Heart left ventricle (tissue), 13 donors: ENCODE results near the gene ARIH1.

Source experiments
- POLR2A ChIP-seq, 2 donors: fragments of 450-650 bp; IDR thresholded peaks; one replicate each; pipeline ENCODE4 v1.6.1; 2017; ENCODE audit warnings: antibody characterized with exemption in 2 of 2, mild to moderate bottlenecking in 2 of 2, moderate library complexity in 2 of 2
- TF ChIP-seq, protein P1 (sequence below), 12 donors: fragments of 200-600 bp; sonication (generic) in 4 of 12; IDR thresholded peaks; one replicate each; pipeline versions ENCODE4 v1.5.0 to v1.8.0; 2018 to 2022; ENCODE audit warnings: antibody characterized with exemption in 12 of 12, mild to moderate bottlenecking in 5 of 12
- donor health status: ischemic (EF 13 %, LVEDD 7.1; RV severe dilation, severe dysfunction).
- donor health status: DM: no; HTN: yes; CAD: no.
- donor health status: DM: no; HTN: no; CAD: no.
- donor health status: ischemic (EF 25% LVEDD 6.9; RV normal size, moderate dysfunction).
- donor health status: ischemic (EF 25% LVEDD 5.7; RV mildly dilated, moderate dysfunction).
- donor health status: ischemic (EF 35%, LVEDD 5.7; RV mildly dilated, moderate dysfunction).
- donor health status: nonischemic (EF 11% LVEDD 7.7; RV severe dilation, severe dysfunction).
- donor health status: DM: yes; HTN: yes; CAD: no.
- donor health status: PGD.
- donor health status: ischemic (EF 29% LVEDD 5.4; RV normal size, mild dysfunction).
- donor health status: nonischemic (EF 23%, LVEDD 6.1; RV moderate dilation, normal function).

DNA sequence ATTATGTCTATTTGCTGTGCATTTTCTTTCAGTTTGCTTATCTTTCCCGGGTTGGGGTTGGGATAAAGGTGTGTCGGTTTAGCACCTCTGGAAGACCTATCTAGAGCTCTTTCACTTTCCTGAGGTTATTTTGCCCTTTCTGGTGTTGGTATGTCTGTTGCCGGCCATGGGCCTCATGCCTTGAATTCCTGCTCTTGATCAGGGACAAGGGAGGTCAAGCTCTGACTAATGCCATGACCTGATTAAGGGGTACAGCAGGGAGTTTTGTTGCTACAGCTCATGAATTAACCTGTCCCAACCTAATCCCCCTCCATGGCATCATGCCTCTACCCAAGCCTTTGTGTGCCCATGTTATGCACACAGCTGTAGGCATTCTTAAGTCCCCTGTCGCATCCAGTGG is 109.9 kb downstream of the ARIH1 start:
- TF ChIP-seq, protein P1, sequence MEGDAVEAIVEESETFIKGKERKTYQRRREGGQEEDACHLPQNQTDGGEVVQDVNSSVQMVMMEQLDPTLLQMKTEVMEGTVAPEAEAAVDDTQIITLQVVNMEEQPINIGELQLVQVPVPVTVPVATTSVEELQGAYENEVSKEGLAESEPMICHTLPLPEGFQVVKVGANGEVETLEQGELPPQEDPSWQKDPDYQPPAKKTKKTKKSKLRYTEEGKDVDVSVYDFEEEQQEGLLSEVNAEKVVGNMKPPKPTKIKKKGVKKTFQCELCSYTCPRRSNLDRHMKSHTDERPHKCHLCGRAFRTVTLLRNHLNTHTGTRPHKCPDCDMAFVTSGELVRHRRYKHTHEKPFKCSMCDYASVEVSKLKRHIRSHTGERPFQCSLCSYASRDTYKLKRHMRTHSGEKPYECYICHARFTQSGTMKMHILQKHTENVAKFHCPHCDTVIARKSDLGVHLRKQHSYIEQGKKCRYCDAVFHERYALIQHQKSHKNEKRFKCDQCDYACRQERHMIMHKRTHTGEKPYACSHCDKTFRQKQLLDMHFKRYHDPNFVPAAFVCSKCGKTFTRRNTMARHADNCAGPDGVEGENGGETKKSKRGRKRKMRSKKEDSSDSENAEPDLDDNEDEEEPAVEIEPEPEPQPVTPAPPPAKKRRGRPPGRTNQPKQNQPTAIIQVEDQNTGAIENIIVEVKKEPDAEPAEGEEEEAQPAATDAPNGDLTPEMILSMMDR (IDR thresholded peaks at IDR 0.05) = no peak
- no peak for TF ChIP-seq POLR2A (IDR thresholded peaks at IDR 0.05)
